ENCODE results near the gene PRSS27.
A peak's percentile ranks its signal among the peaks of the same experiment; 100 is the strongest.
"Not testable (repeated sequence)": the region's sequence is repeated elsewhere in the genome, so short reads cannot be mapped to it uniquely, and the experiment has no call there.

The PRSS27 gene

DNA sequence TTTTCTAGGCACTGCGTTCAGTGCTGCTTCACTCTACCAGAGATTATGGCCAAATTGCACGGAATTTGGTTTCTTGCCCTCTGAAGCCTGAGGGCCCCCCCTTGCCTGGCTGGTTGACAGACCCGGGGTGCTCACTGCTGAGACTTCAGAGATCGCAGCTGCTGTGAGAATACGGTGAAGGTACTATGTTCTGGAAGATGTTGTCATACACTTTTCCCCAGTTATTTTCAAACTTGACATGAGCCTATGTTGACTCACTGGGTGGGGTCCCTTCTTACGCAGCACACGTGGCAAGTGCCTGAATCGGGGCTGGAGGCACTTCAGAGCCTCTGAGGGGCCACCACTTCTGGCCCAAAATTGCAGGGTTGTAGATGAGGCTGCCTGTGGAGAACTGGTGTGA lies 39.7 kb downstream of the PRSS27 start:
- H3K36me3 ChIP-seq (ENCODE audit: control insufficient read depth in 2 of 2, insufficient read depth in 1 of 2, low read length in 2 of 2); CTCF ChIA-PET: not testable (repeated sequence)
- peak; percentile 40; the same call in 1 of the 2 replicates for TF ChIP-seq ZNF335 (tag by site-specific recombination; conservative IDR thresholded peaks at IDR 0.05)
- 0 out of 2 replicates have a peak, but pooled peaks have one; percentile 26 for TF ChIP-seq KLF1 (tag by site-specific recombination; IDR thresholded peaks at IDR 0.05)

DNA sequence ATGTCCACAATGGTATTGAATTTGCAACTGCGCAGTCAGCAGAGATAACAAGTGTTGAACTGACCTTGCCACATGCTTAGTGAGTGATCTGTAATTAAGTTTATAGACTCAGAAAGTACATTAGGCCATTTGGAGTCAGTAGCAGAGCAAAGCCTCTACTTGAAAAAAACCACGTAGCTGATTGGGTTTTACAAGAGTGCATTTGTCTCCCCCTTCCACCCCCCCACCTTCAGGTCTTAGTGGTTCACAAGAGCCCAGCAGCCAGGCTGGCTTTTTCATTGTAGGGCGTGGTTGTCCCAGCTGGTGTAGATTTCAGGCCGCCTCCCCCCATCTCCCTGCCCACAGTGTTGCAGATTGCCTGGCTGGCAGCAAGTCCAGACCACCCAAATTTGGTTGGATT lies 40.1 kb downstream of the PRSS27 start:
- POLR2A ChIA-PET; H3K9me3 ChIP-seq (ENCODE audit: control insufficient read depth, insufficient read depth, low read depth, low read length); CTCF ChIA-PET; H3K4me3 ChIP-seq (ENCODE audit: low read depth, low read length); H3K27ac ChIP-seq (ENCODE audit: extremely low read depth, low read depth, low read length); H3K4me1 ChIP-seq (ENCODE audit: control insufficient read depth, insufficient read depth, low read length); H3K36me3 ChIP-seq (ENCODE audit: control insufficient read depth in 2 of 2, insufficient read depth in 1 of 2, low read length in 2 of 2): not testable (repeated sequence)
- TF ChIP-seq KLF9 (tag by site-specific recombination; IDR thresholded peaks at IDR 0.05; ENCODE audit: low read depth) (peak; percentile 45; the same call in 1 of the 2 replicates), OSR2 (tag by site-specific recombination; IDR thresholded peaks at IDR 0.05) (0 out of 2 replicates have a peak, but pooled peaks have one; percentile 51), ZNF341 (tag by site-specific recombination; IDR thresholded peaks at IDR 0.05; ENCODE audit: low read depth) (peak; percentile 16; the same call in 1 of the 2 replicates), SP7 (tag by site-specific recombination; IDR thresholded peaks at IDR 0.05) (peak; percentile 46; the same call in 1 of the 2 replicates)
- TF ChIP-seq, protein P1, sequence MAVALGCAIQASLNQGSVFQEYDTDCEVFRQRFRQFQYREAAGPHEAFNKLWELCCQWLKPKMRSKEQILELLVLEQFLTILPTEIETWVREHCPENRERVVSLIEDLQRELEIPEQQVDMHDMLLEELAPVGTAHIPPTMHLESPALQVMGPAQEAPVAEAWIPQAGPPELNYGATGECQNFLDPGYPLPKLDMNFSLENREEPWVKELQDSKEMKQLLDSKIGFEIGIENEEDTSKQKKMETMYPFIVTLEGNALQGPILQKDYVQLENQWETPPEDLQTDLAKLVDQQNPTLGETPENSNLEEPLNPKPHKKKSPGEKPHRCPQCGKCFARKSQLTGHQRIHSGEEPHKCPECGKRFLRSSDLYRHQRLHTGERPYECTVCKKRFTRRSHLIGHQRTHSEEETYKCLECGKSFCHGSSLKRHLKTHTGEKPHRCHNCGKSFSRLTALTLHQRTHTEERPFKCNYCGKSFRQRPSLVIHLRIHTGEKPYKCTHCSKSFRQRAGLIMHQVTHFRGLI (tag by site-specific recombination; IDR thresholded peaks at IDR 0.05) = peak; percentile 91
- TF ChIP-seq, protein P2, sequence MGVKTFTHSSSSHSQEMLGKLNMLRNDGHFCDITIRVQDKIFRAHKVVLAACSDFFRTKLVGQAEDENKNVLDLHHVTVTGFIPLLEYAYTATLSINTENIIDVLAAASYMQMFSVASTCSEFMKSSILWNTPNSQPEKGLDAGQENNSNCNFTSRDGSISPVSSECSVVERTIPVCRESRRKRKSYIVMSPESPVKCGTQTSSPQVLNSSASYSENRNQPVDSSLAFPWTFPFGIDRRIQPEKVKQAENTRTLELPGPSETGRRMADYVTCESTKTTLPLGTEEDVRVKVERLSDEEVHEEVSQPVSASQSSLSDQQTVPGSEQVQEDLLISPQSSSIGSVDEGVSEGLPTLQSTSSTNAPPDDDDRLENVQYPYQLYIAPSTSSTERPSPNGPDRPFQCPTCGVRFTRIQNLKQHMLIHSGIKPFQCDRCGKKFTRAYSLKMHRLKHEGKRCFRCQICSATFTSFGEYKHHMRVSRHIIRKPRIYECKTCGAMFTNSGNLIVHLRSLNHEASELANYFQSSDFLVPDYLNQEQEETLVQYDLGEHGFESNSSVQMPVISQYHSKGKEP (tag by site-specific recombination; IDR thresholded peaks at IDR 0.05) = peak; percentile 31; the same call in 1 of the 2 replicates

More for the DNA sequence above, 39.7 kb downstream of the PRSS27 start:
- POLR2A ChIA-PET; H3K27ac ChIP-seq (ENCODE audit: extremely low read depth, low read depth, low read length); H3K9me3 ChIP-seq (ENCODE audit: control insufficient read depth, insufficient read depth, low read depth, low read length); H3K4me1 ChIP-seq (ENCODE audit: control insufficient read depth, insufficient read depth, low read length); H3K4me3 ChIP-seq (ENCODE audit: low read depth, low read length): not testable (repeated sequence)

DNA sequence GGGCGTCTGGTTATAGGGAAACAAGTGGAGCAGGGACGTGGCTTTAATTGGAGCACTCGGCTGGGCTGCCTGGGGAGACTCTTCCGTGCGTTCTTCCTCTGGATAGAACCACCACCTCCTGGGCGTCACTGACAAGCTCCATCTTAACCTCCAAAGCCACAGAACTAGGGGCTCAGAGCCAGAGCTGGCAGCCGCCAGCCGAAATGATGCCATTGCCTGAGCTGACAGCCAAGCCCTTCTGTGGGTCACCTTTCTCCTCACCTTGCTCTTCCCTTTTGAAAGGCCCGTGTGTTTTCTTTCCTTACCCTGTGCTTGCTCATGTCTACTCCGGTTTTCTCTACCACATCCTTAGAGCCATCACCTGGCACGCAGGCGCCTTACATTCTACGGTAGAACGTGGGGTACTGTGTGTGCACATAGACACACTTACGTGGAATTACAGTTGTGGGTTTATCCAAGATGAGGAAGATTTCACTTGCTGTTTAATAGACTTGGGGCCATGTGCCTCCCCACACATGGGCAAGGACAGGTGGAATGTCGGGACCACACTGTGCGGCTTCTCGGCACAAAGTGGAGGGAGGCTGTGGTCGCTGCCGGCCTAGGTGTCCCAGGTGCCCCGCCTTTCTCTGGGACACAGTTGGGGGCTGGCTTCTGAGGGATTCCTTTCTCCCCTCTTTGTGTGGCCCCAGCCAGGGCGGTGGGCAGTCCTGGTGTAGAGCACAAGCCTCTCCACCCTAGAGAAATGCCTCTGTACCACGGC lies 41.6 kb downstream of the PRSS27 start:
- H3K27ac ChIP-seq (ENCODE audit: extremely low read depth, low read depth, low read length); POLR2A ChIA-PET; H3K4me3 ChIP-seq (ENCODE audit: low read depth, low read length); CTCF ChIA-PET; H3K4me1 ChIP-seq (ENCODE audit: control insufficient read depth, insufficient read depth, low read length); H3K36me3 ChIP-seq (ENCODE audit: control insufficient read depth in 2 of 2, insufficient read depth in 1 of 2, low read length in 2 of 2); H3K9me3 ChIP-seq (ENCODE audit: control insufficient read depth, insufficient read depth, low read depth, low read length): not testable (repeated sequence)

DNA sequence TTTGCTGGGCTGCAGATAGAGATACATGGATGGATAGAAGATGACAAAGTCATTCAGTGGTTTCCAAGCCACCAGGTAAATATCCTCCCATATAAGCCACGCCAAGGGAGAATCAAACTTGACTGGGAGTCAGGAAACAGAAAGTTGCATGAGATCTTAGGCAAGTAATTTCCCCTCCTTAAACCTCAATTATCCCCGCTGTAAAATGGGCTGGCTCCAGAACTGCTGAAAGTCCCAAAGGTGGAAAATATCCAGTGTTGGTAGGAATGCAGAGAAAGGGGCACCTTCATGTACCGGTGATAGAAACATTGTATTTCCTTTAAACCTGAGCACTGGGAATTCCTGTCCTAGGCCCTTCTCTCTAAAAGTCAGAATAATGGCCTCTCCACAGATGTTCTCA lies 43.1 kb downstream of the PRSS27 start:
- H3K4me1 ChIP-seq (ENCODE audit: control insufficient read depth, insufficient read depth, low read length); CTCF ChIA-PET; POLR2A ChIA-PET; H3K27ac ChIP-seq (ENCODE audit: extremely low read depth, low read depth, low read length); H3K36me3 ChIP-seq (ENCODE audit: control insufficient read depth in 2 of 2, insufficient read depth in 1 of 2, low read length in 2 of 2); H3K9me3 ChIP-seq (ENCODE audit: control insufficient read depth, insufficient read depth, low read depth, low read length); H3K4me3 ChIP-seq (ENCODE audit: low read depth, low read length): not testable (repeated sequence)

DNA sequence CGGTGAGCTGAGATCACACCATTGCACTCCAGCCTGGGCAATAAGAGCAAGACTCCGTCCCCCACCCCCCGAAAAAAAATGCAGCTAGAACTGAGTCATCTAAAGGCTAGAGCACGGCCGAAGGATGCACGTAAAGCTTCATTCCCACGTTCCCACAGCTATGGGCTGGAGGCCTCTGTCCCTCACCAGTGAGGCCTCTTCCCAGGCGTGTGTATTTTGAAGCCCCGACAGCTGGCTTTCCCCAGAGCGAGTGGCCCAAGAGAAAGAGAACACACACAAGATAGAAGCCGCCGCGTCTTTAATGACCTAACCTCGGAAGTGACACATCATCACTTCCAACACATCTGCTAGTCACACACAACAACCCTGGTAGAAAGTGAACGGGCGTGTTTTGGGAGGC lies 44.3 kb downstream of the PRSS27 start:
- Histone ChIP-seq H3K9me3 (ENCODE audit: control insufficient read depth, insufficient read depth, low read depth, low read length) (no peaks in the 10 kb centered on the region), H3K36me3 (ENCODE audit: control insufficient read depth in 2 of 2, insufficient read depth in 1 of 2, low read length in 2 of 2) (no peaks in the 10 kb centered on the region), H3K4me3 (ENCODE audit: low read depth, low read length) (no peak overlapping the region), H3K4me1 (ENCODE audit: control insufficient read depth, insufficient read depth, low read length) (peaks cover 7% of the 10 kb centered on the region), H3K27ac (ENCODE audit: extremely low read depth, low read depth, low read length) (no peak overlapping the region)
- ChIA-PET POLR2A (no interaction called here), CTCF (interaction anchor here (0.7 kb wide), 1 partner anchor 123 kb away, joined by 4 read pairs; no protein-coding TSS in a partner anchor)
- TF ChIP-seq SETDB1 (IDR thresholded peaks at IDR 0.05; ENCODE audit: insufficient read length, low read length) (no peak), ZNF514 (tag by site-specific recombination; IDR thresholded peaks at IDR 0.05) (no peak), ZEB2 (tag by site-specific recombination; IDR thresholded peaks at IDR 0.05) (no peak), OVOL3 (tag by site-specific recombination; IDR thresholded peaks at IDR 0.05) (no peak), ZNF16 (tag by site-specific recombination; IDR thresholded peaks at IDR 0.05; ENCODE audit: low read depth) (no peak), ZNF155 (tag by site-specific recombination; IDR thresholded peaks at IDR 0.05) (no peak), KLF10 (tag by site-specific recombination; IDR thresholded peaks at IDR 0.05) (no peak)
- TF ChIP-seq, protein P3, sequence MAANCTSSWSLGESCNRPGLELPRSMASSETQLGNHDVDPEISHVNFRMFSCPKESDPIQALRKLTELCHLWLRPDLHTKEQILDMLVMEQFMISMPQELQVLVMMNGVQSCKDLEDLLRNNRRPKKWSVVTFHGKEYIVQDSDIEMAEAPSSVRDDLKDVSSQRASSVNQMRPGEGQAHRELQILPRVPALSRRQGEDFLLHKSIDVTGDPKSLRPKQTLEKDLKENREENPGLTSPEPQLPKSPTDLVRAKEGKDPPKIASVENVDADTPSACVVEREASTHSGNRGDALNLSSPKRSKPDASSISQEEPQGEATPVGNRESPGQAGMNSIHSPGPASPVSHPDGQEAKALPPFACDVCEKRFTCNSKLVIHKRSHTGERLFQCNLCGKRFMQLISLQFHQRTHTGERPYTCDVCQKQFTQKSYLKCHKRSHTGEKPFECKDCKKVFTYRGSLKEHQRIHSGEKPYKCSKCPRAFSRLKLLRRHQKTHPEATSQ (tag by site-specific recombination; IDR thresholded peaks at IDR 0.05) = no peak
- TF ChIP-seq, protein P4, sequence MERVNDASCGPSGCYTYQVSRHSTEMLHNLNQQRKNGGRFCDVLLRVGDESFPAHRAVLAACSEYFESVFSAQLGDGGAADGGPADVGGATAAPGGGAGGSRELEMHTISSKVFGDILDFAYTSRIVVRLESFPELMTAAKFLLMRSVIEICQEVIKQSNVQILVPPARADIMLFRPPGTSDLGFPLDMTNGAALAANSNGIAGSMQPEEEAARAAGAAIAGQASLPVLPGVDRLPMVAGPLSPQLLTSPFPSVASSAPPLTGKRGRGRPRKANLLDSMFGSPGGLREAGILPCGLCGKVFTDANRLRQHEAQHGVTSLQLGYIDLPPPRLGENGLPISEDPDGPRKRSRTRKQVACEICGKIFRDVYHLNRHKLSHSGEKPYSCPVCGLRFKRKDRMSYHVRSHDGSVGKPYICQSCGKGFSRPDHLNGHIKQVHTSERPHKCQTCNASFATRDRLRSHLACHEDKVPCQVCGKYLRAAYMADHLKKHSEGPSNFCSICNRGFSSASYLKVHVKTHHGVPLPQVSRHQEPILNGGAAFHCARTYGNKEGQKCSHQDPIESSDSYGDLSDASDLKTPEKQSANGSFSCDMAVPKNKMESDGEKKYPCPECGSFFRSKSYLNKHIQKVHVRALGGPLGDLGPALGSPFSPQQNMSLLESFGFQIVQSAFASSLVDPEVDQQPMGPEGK (tag by site-specific recombination; IDR thresholded peaks at IDR 0.05) = no peak
